HUES48 (cell line): ENCODE measurements around the gene RAPGEF4.

Experiments used
- H3K27ac ChIP-seq: one replicate; pipeline ENCODE4 v1.7.0; 2013; ENCODE audit warnings: low read depth, low read length, inconsistent platforms
- H3K27me3 ChIP-seq: 2 replicates; pipeline ENCODE4 v1.6.1; 2013; ENCODE audit warnings: mild to moderate bottlenecking, low read length; ENCODE audit not compliant: control insufficient read depth, insufficient read depth
- H3K36me3 ChIP-seq: 2 replicates; pipeline ENCODE4 v1.6.1; 2013; ENCODE audit warnings: low read length; ENCODE audit not compliant: control insufficient read depth, insufficient read depth
- H3K4me1 ChIP-seq: 2 replicates; pipeline ENCODE4 v1.6.1; 2013; ENCODE audit warnings: mild to moderate bottlenecking, low read length; ENCODE audit not compliant: control insufficient read depth, insufficient read depth
- H3K4me3 ChIP-seq: 2 replicates; pipeline ENCODE4 v1.5.1; 2013; ENCODE audit warnings: mild to moderate bottlenecking, low read depth, low read length
- H3K9ac ChIP-seq: 2 replicates; pipeline ENCODE4 v1.6.1; 2013; ENCODE audit warnings: mild to moderate bottlenecking, low read depth, low read length, moderate library complexity
- H3K9me3 ChIP-seq: 2 replicates; pipeline ENCODE4 v1.6.1; 2013; ENCODE audit warnings: low read length; ENCODE audit not compliant: control insufficient read depth, insufficient read depth

Gene RAPGEF4

DNA sequence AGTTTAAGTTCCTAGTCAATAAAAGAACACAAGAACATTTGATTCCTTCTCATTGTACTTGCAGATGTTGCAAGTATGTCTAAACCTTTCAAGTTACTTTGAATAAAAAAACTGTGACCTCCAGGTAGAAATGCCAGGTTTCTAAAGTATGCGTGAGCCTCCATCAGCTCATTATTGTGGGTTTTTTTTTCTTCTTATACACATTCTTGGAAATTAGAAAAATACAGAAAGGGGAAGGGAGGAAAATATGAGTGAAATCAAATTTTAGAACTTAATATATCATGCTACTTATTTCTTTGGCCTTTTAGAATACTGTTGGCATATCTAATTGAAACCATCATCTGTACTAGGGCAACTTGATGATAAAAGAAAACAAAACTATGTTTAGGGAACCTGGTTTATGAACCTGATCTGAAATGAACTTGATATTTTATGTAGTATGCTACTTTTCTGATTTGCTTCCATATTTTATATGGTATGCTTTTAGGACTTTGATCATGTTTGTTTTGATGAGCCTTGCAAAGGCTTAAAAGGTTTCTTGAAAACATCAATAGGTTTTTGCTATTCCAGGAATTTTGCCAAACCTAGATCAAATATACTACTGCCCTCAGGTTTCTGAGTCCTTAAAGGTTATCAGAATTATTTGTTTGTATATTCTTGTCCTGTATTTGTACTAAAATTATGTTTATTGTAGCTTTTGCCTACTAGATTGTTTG lies 209.3 kb downstream of the RAPGEF4 start:
- Histone ChIP-seq H3K27me3 (no peaks in the 10 kb centered on the region), H3K4me1 (peaks cover 30% of the 10 kb centered on the region), H3K4me3 (no peak overlapping the region), H3K9ac (no peak overlapping the region), H3K27ac (no peak overlapping the region), H3K36me3 (no peaks in the 10 kb centered on the region), H3K9me3 (no peaks in the 10 kb centered on the region)

DNA sequence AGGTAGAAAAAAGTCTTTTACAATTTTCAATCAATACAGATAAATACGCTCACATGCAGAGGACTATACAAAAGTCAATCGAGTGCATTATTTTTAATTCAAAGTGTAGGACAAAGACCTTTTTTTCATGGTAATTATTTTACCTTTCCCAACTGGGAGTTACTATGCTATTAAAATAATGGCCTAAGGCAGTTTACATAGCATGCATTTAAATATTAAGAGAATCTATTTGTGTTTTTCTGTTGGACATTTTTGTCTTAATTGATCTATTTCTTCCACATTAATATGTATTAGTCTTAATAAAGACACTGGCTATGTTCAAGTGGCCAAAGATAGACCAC lies 209.8 kb downstream of the RAPGEF4 start:
- Histone ChIP-seq H3K4me3 (no peak overlapping the region), H3K36me3 (no peaks in the 10 kb centered on the region), H3K4me1 (peaks cover 30% of the 10 kb centered on the region), H3K9ac (no peak overlapping the region), H3K27ac (no peak overlapping the region), H3K9me3 (no peaks in the 10 kb centered on the region), H3K27me3 (no peaks in the 10 kb centered on the region)

DNA sequence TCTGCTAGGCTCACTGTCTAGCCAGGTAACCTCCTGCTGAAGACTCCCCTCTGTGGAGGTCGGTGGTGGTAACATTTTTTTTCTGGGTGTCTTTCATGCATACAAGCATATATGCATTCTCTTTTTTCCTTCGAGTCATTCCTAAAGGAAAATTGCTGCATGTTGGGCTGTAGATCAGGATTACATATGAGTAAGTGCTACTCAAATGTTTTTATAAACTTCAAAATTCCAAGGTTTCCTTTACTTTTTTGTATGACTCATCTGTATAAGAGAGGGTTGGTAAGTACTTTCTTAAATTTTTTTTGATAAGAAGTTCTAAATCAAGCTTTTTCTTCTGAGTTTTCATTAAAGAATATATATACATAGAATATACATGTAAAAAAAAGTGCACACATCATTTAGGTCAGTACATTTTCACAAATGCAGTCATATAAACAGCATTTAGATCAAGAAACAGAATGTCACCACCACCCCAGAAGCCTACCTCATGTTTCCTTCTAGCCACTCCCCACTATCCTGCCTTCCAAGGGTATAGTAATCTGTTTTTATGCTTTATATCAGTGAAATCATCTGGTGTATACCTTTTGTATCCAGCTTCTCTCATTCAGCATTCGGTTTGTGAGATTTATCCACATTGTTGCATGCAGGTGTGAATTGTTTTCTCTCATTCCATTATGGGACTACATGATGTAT lies 212.0 kb downstream of the RAPGEF4 start:
- Histone ChIP-seq H3K9ac (no peak overlapping the region), H3K4me3 (no peak overlapping the region), H3K4me1 (peaks cover 30% of the 10 kb centered on the region), H3K36me3 (no peaks in the 10 kb centered on the region), H3K27me3 (no peaks in the 10 kb centered on the region), H3K27ac (no peak overlapping the region), H3K9me3 (no peaks in the 10 kb centered on the region)

DNA sequence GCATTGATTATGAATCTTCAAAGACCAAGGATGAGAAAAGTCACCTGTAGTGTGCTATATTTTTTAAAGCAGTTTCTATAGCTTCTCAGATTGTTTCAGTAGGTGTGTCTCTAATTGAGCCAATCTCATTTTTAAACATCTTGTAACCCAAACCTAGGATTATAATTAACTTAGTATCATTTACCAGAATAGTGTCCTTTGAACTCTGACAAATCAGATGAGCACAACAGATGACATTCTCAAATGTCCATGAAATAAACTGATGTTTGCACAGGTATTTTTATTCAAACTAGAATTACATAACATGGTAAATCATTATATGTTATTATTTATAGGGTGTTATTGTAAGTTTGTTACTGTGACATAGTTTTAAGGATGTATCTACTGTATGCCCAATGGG lies 213.9 kb downstream of the RAPGEF4 start:
- H3K36me3 ChIP-seq, result no peaks in the 10 kb centered on the region
- H3K4me1 ChIP-seq, result peaks cover 19% of the 10 kb centered on the region
- H3K9ac ChIP-seq, result no peak overlapping the region
- H3K4me3 ChIP-seq, result no peak overlapping the region
- H3K27me3 ChIP-seq, result no peaks in the 10 kb centered on the region
- H3K27ac ChIP-seq, result no peak overlapping the region
- no peaks in the 10 kb centered on the region for H3K9me3 ChIP-seq

DNA sequence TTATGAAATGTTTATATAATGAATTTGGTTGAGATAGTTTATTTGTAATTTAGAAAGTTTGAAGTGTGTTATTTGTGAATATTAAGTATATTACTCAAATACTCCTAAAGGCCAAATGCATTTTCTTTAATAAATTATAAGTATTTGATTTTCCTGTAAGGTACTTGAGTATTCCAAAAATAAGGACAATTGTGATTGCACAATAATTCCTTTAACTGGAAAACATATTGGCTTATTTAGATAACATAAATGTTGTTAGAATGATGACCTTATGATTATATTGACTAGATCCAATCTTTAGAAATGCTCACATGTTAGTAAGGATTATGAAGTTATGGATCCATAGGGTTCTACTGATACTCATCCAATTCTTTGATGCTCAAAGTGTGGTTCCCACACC lies 214.9 kb downstream of the RAPGEF4 start:
- Histone ChIP-seq H3K4me1 (peaks cover 9% of the 10 kb centered on the region), H3K27me3 (no peaks in the 10 kb centered on the region), H3K9me3 (no peaks in the 10 kb centered on the region), H3K9ac (no peak overlapping the region), H3K4me3 (no peak overlapping the region), H3K36me3 (no peaks in the 10 kb centered on the region), H3K27ac (no peak overlapping the region)

DNA sequence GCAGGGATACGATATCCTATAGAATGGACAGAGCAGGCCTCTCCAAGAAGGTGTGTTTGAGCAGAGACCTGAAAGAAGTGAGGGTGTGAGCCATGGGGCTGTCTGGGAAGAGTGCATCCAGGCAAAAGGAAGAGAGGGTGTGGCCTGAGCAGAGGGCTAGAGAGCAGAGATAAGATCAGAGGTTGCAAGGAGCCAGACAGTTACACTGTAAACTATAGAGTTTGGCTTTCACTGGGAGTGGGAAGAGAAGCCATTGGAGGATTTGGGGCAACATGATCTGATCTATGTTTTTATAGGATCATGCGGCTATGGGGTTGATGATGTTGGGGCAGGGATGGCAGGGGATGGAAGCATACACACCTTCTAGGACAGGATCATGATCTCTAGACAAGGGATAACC lies 215.9 kb downstream of the RAPGEF4 start:
- no peaks in the 10 kb centered on the region for H3K9me3 ChIP-seq
- H3K27me3 ChIP-seq, result no peaks in the 10 kb centered on the region
- no peak overlapping the region for H3K4me3 ChIP-seq
- no peak overlapping the region for H3K27ac ChIP-seq
- H3K4me1 ChIP-seq, result peaks cover 1% of the 10 kb centered on the region; the same call in 1 of the 2 replicates
- H3K9ac ChIP-seq, result no peak overlapping the region
- no peaks in the 10 kb centered on the region for H3K36me3 ChIP-seq

DNA sequence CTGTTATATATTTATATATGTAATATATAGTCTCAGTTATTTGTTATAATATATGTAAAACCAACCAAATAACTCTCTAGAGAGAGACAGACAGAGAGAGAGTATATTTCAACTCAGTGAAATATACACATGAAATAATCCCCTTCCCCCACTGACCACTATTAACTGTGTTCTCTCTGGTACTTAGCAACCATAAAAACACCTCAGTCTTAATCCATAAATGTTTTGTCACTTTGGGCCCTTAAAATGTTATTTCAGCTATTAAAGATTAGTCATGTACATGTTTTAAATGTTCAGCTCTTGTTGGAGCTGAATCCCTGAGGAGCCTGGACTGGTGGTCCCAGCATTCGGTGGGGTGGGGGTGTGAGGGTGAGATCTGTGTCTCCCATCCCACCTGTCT lies 217.8 kb downstream of the RAPGEF4 start:
- no peaks in the 10 kb centered on the region for H3K36me3 ChIP-seq
- no peak overlapping the region for H3K27ac ChIP-seq
- no peak overlapping the region for H3K9ac ChIP-seq
- no peaks in the 10 kb centered on the region for H3K9me3 ChIP-seq
- no peaks in the 10 kb centered on the region for H3K4me1 ChIP-seq
- H3K27me3 ChIP-seq, result no peaks in the 10 kb centered on the region
- H3K4me3 ChIP-seq, result no peak overlapping the region

DNA sequence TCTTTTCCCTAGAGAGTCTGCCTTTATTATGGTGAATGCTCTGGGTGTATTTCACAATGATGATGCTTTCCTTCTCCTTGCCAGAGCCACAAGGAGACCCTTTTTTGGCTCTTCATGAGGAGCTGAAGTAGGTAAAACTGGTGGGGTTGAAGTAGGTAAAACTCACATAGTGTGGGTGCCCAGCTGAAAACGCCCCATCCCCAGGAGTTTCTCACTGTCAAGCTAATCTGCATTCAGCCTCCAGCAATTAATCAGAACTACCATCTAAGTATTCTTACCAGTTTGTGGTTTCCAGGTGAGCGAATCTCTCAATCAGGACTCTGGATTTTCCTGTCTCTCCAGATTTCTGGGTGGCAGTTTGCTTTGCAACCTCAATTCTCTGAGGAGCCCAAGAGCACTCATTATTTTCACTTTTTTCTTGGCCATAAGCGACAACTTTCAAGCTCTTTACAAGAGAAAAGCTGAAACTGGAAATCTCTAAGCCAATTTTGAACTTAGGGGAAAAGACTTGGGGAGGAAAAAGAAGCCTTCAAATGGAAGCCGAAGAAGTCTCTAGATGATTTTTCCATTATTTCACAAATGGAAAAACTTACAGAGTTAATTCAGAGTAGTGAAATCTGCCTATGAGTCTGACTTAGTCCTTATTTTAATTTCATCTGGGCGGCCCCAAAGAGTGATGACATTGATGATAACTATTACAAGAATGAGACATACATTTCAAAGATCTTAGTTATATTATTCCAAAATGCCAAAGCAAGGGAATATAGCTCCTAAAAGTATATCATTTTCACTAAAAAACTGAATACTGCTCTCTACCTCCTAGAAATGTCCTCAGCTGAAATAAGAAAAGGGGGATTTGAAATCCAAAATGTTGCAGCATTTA lies 218.6 kb downstream of the RAPGEF4 start:
- Histone ChIP-seq H3K4me3 (no peak overlapping the region), H3K9me3 (no peaks in the 10 kb centered on the region), H3K4me1 (no peaks in the 10 kb centered on the region), H3K27ac (no peak overlapping the region), H3K9ac (no peak overlapping the region), H3K27me3 (no peaks in the 10 kb centered on the region), H3K36me3 (no peaks in the 10 kb centered on the region)

DNA sequence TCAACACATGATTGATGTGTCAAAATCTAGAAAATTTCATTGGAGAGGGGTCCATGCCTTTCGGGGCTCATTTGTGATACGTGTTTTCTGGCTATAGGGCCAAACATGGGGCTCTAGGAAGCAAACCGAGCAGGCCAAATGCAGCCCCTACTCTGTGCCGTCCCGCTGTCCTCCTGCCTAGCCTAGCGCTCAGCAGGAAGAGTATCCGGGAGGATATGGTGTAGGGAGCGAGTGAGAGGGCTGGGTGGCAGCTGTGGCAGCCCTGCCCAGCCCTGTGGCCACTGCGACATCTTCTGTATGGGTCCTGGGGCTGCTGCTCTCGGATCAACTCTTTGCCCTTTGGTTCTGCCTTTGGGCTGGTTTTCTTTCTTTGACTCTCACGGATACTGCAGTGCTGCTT lies 219.9 kb downstream of the RAPGEF4 start:
- Histone ChIP-seq H3K27ac (no peak overlapping the region), H3K4me1 (no peaks in the 10 kb centered on the region), H3K4me3 (no peak overlapping the region), H3K27me3 (no peaks in the 10 kb centered on the region), H3K9me3 (no peaks in the 10 kb centered on the region), H3K36me3 (no peaks in the 10 kb centered on the region), H3K9ac (no peak overlapping the region)

DNA sequence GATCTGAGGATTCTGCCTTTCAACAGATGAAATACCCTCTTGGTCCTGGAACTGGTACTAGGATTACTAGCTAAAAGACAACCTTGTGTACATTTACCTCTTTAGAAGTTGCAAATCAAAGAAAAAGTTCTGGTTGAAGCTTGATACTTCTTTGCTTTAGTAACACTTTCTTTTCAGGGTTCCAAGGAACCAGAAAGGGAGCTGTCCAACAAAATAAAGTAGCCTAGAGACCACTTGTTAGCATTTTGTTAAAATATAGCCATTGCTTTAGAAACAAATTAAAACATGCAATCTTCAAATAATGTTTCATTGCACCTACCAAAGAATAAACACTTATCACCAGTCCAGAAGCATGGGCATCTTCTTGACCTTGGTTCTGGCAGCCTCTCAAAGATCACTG lies 222.1 kb downstream of the RAPGEF4 start:
- Histone ChIP-seq H3K36me3 (no peaks in the 10 kb centered on the region), H3K27me3 (no peaks in the 10 kb centered on the region), H3K4me1 (no peaks in the 10 kb centered on the region), H3K9me3 (no peaks in the 10 kb centered on the region), H3K27ac (no peak overlapping the region), H3K9ac (no peak overlapping the region), H3K4me3 (no peak overlapping the region)

DNA sequence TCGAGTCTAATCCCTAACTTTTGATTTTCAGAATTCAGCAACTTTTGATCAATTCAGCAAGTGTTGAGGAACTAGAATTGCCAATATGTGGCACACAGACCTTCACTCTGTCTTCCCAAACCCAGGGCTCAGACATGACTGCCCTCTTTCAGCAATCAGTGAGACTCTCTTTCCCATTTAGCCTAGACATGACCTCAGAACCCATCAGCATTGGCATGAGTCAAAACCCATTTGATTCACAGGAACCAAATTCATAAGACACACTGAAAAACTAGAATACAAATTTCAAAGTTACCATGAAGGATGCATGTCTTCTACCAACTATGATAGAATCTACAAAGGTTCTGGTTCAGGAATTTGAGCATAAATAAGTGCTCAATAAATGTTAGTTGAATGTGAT lies 226.4 kb downstream of the RAPGEF4 start:
- no peaks in the 10 kb centered on the region for H3K27me3 ChIP-seq
- no peaks in the 10 kb centered on the region for H3K36me3 ChIP-seq
- no peak overlapping the region for H3K27ac ChIP-seq
- H3K4me1 ChIP-seq, result peaks cover 7% of the 10 kb centered on the region
- no peak overlapping the region for H3K4me3 ChIP-seq
- no peak overlapping the region for H3K9ac ChIP-seq
- no peaks in the 10 kb centered on the region for H3K9me3 ChIP-seq
